ENCODE results near the gene UBTFL1. TPM values are rescaled to one million over a fixed set of nuclear protein-coding genes. Genes with fewer than 3 reads are reported as not detected.
"Not testable (repeated sequence)": the region's sequence is repeated elsewhere in the genome, so short reads cannot be mapped to it uniquely, and the experiment has no call there.

UBTFL1 gene
- total RNA-seq, 1 experiment from 2014 or later, result not detected

GRCh38 chr11:90098261-90098660, 12.5 kb downstream of the UBTFL1 start:
- CTCF ChIA-PET; H3K36me3 ChIP-seq (ENCODE audit: low read depth, low read length); H4K20me1 ChIP-seq (ENCODE audit: low read length); DNase-seq; H3K27ac ChIP-seq (ENCODE audit: low read length); H2AFZ ChIP-seq (ENCODE audit: low read length); BruUV-seq (replicated peaks); H3K79me2 ChIP-seq (ENCODE audit: low read length); POLR2A ChIA-PET (ENCODE audit: unreplicated experiment); H3K9me3 ChIP-seq (ENCODE audit: low read length); H3K4me1 ChIP-seq (ENCODE audit: insufficient read depth, low read length); H3K9ac ChIP-seq (ENCODE audit: low read length); H3K27me3 ChIP-seq (ENCODE audit: low read length); H3F3A ChIP-seq (ENCODE audit: low read length, unreplicated experiment); H3K9me2 ChIP-seq (replicated peaks; ENCODE audit: low read length); H3K4me3 ChIP-seq (ENCODE audit: low read length); intact Hi-C loops (cut with micrococcal nuclease); ATAC-seq; H3K4me2 ChIP-seq (ENCODE audit: low read length): not testable (repeated sequence)

DNA sequence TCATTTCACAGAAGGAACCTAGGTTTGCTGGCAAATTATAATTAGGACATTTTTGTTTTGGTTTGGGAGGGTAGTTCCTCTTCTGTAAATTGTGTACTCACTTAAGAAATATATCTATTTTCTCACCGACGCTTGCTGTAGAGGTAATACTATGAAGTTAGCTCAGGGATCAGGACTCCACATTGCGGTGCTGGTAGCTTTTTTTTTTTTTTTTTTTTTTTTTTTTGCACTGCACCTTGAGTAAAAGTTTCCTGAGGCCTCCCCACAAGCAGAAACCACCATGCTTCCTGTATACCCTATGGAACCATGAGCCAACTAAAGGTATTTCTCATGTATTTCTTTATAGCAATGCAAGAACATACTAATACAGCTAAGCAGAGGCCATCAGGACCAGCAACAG, 14.7 kb downstream of the UBTFL1 start:
- DNase-seq (no peak), ATAC-seq (no peak)
- BruUV-seq (replicated peaks), result no TSS peak
- H3K4me3 ChIP-seq (ENCODE audit: low read length), result no peak overlapping the region
- no peaks in the 10 kb centered on the region for H3K36me3 ChIP-seq (ENCODE audit: low read depth, low read length)
- no peak overlapping the region for H3K4me2 ChIP-seq (ENCODE audit: low read length)
- ChIA-PET CTCF (no interaction called here), POLR2A (ENCODE audit: unreplicated experiment) (no interaction called here)
- intact Hi-C loops (cut with micrococcal nuclease), result no loop called here
- H2AFZ ChIP-seq (ENCODE audit: low read length), result no peak overlapping the region
- peaks cover 19% of the 10 kb centered on the region; the same call in 1 of the 2 replicates for H3K27me3 ChIP-seq (ENCODE audit: low read length)
- H4K20me1 ChIP-seq (ENCODE audit: low read length), result no peaks in the 10 kb centered on the region
- no peaks in the 10 kb centered on the region for H3K9me3 ChIP-seq (ENCODE audit: low read length)
- no peaks in the 10 kb centered on the region for H3F3A ChIP-seq (ENCODE audit: low read length, unreplicated experiment)
- no peaks in the 10 kb centered on the region for H3K9me2 ChIP-seq (replicated peaks; ENCODE audit: low read length)
- no peak overlapping the region for H3K27ac ChIP-seq (ENCODE audit: low read length)
- no peaks in the 10 kb centered on the region for H3K79me2 ChIP-seq (ENCODE audit: low read length)
- no peaks in the 10 kb centered on the region for H3K4me1 ChIP-seq (ENCODE audit: insufficient read depth, low read length)
- H3K9ac ChIP-seq (ENCODE audit: low read length), result no peak overlapping the region
- TF ChIP-seq EZH2 (IDR thresholded peaks at IDR 0.05; ENCODE audit: low read length, unreplicated experiment), result no peak
- TF ChIP-seq, protein P1, sequence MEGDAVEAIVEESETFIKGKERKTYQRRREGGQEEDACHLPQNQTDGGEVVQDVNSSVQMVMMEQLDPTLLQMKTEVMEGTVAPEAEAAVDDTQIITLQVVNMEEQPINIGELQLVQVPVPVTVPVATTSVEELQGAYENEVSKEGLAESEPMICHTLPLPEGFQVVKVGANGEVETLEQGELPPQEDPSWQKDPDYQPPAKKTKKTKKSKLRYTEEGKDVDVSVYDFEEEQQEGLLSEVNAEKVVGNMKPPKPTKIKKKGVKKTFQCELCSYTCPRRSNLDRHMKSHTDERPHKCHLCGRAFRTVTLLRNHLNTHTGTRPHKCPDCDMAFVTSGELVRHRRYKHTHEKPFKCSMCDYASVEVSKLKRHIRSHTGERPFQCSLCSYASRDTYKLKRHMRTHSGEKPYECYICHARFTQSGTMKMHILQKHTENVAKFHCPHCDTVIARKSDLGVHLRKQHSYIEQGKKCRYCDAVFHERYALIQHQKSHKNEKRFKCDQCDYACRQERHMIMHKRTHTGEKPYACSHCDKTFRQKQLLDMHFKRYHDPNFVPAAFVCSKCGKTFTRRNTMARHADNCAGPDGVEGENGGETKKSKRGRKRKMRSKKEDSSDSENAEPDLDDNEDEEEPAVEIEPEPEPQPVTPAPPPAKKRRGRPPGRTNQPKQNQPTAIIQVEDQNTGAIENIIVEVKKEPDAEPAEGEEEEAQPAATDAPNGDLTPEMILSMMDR (conservative IDR thresholded peaks at IDR 0.05; ENCODE audit: low read depth, low read length), result no peak
- no peak for TF ChIP-seq EZH2phosphoT487 (IDR thresholded peaks at IDR 0.05; ENCODE audit: borderline replicate concordance, low read length)

- ChIA-PET POLR2A (ENCODE audit: unreplicated experiment) (no interaction called here), CTCF (no interaction called here)
- Histone ChIP-seq H4K20me1 (ENCODE audit: low read length) (no peaks in the 10 kb centered on the region), H3F3A (ENCODE audit: low read length, unreplicated experiment) (no peaks in the 10 kb centered on the region), H3K27me3 (ENCODE audit: low read length) (peaks cover 24% of the 10 kb centered on the region), H3K4me2 (ENCODE audit: low read length) (no peak overlapping the region), H3K4me1 (ENCODE audit: insufficient read depth, low read length) (no peaks in the 10 kb centered on the region), H3K9me3 (ENCODE audit: low read length) (no peaks in the 10 kb centered on the region), H2AFZ (ENCODE audit: low read length) (no peak overlapping the region), H3K27ac (ENCODE audit: low read length) (no peak overlapping the region), H3K36me3 (ENCODE audit: low read depth, low read length) (no peaks in the 10 kb centered on the region), H3K4me3 (ENCODE audit: low read length) (no peak overlapping the region), H3K9me2 (replicated peaks; ENCODE audit: low read length) (no peaks in the 10 kb centered on the region), H3K79me2 (ENCODE audit: low read length) (no peaks in the 10 kb centered on the region), H3K9ac (ENCODE audit: low read length) (no peak overlapping the region)
- no peak for ATAC-seq
- intact Hi-C loops (cut with micrococcal nuclease), result loop anchor here (10.0 kb wide), 1 partner anchor 439 kb away; no protein-coding TSS in a partner anchor
- TF ChIP-seq EZH2phosphoT487 (IDR thresholded peaks at IDR 0.05; ENCODE audit: borderline replicate concordance, low read length) (no peak), EZH2 (IDR thresholded peaks at IDR 0.05; ENCODE audit: low read length, unreplicated experiment) (no peak)
- TF ChIP-seq, protein P1 (conservative IDR thresholded peaks at IDR 0.05; ENCODE audit: low read depth, low read length), result peak; percentile 59; the same call in 1 of the 2 replicates
- peak; percentile 48 for DNase-seq
- no TSS peak for BruUV-seq (replicated peaks)
Observed at GRCh38 chr11:90113541-90113940, 27.8 kb downstream of the UBTFL1 start.

All from PC-3 (cell line).